Calu3 (cell line): ENCODE data around the gene ARIH2. TPM values are rescaled to one million over a fixed set of nuclear protein-coding genes. Genes with fewer than 3 reads are reported as not detected.

Experiments
- BruUV-seq: library from RNA; stranded (reverse); fragments of 400-500 nt; replicated peaks from 2 replicates; lab custom pipeline; 2021; lab: Mats Ljungman, UMichigan
- CTCF ChIA-PET: fragments of 300-600 bp; sonication (Branson Sonifier 250); formaldehyde crosslinking; loops from one replicate; lab custom pipeline; 2022; ENCODE audit warnings: antibody characterized with exemption; lab: Charles Lee
- DNase-seq: peaks from one replicate; pipeline ENCODE4 v3.0.0; 2022
- H3K27ac Mint-ChIP-seq: one replicate; pipeline ENCODE4 v1.8.0; 2022; ENCODE audit warnings: mixed read lengths; ENCODE audit not compliant: unreplicated experiment
- H3K27me3 Mint-ChIP-seq: one replicate; pipeline ENCODE4 v1.8.0; 2022; ENCODE audit warnings: mixed read lengths; ENCODE audit not compliant: unreplicated experiment
- H3K36me3 Mint-ChIP-seq: one replicate; pipeline ENCODE4 v1.8.0; 2022; ENCODE audit warnings: mild to moderate bottlenecking, moderate library complexity, mixed read lengths; ENCODE audit not compliant: insufficient read depth, unreplicated experiment
- H3K4me1 Mint-ChIP-seq: one replicate; pipeline ENCODE4 v1.8.0; 2022; ENCODE audit warnings: mild to moderate bottlenecking, low read depth, mixed read lengths; ENCODE audit not compliant: unreplicated experiment
- H3K4me3 Mint-ChIP-seq: one replicate; pipeline ENCODE4 v1.8.0; 2022; ENCODE audit warnings: mild to moderate bottlenecking, low read depth, moderate library complexity, mixed read lengths; ENCODE audit not compliant: unreplicated experiment
- H3K9me3 Mint-ChIP-seq: one replicate; pipeline ENCODE4 v1.8.0; 2022; ENCODE audit warnings: low read depth, mixed read lengths; ENCODE audit not compliant: unreplicated experiment
- CTCF ChIP-seq: fragments of 200-600 bp; IDR thresholded peaks from one replicate; pipeline ENCODE4 v1.8.0; 2022; ENCODE audit warnings: antibody characterized with exemption; ENCODE audit not compliant: unreplicated experiment
- intact Hi-C: fragments of 100-400 bp; cut with micrococcal nuclease; formaldehyde crosslinking; loops from one replicate; pipeline ENCODE4 v1.10.0; 2022; ENCODE audit not compliant: unreplicated experiment
- total RNA-seq: library from RNA; stranded (reverse); gene quantifications from 2 replicates; pipeline ENCODE4 v1.2.3, GENCODE V29; 2022

Gene ARIH2
- total RNA-seq, 1 experiment from 2014 or later, result 109 TPM

- no TSS peak for BruUV-seq
- intact Hi-C loops, result no loop called here
- H3K36me3 Mint-ChIP-seq, result peaks cover 21% of the 10 kb centered on the region
These were observed 43.7 kb downstream of the ARIH2 start for GRCh38 chr3:48962340-48962739.

GRCh38 chr3:48962939-48963338 lies 44.3 kb downstream of the ARIH2 start:
- no peak overlapping the region for H3K27ac Mint-ChIP-seq
- DNase-seq, result no peak
- intact Hi-C loops, result no loop called here
- H3K9me3 Mint-ChIP-seq, result no peaks in the 10 kb centered on the region
- peaks cover 24% of the 10 kb centered on the region for H3K36me3 Mint-ChIP-seq
- CTCF ChIA-PET, result no interaction called here
- BruUV-seq, result no TSS peak
- no peaks in the 10 kb centered on the region for H3K27me3 Mint-ChIP-seq
- H3K4me1 Mint-ChIP-seq, result no peaks in the 10 kb centered on the region
- no peak overlapping the region for H3K4me3 Mint-ChIP-seq
- TF ChIP-seq CTCF, result no peak

More at GRCh38 chr3:48962340-48962739, 43.7 kb downstream of the ARIH2 start:
- Mint-ChIP-seq H3K27me3 (no peaks in the 10 kb centered on the region), H3K4me1 (no peaks in the 10 kb centered on the region), H3K9me3 (no peaks in the 10 kb centered on the region), H3K4me3 (no peak overlapping the region), H3K27ac (no peak overlapping the region)
- no peak for DNase-seq
- TF ChIP-seq CTCF, result no peak
- CTCF ChIA-PET, result no interaction called here

GRCh38 chr3:48963591-48963990 lies 44.9 kb downstream of the ARIH2 start:
- Mint-ChIP-seq H3K27ac (no peak overlapping the region), H3K4me3 (no peak overlapping the region), H3K9me3 (no peaks in the 10 kb centered on the region), H3K27me3 (no peaks in the 10 kb centered on the region), H3K4me1 (no peaks in the 10 kb centered on the region), H3K36me3 (peaks cover 25% of the 10 kb centered on the region)
- intact Hi-C loops, result no loop called here
- no TSS peak for BruUV-seq
- CTCF ChIA-PET, result no interaction called here
- TF ChIP-seq CTCF, result no peak
- DNase-seq, result no peak

- BruUV-seq, result no TSS peak
- no peak overlapping the region for H3K4me3 Mint-ChIP-seq
- no peak overlapping the region for H3K27ac Mint-ChIP-seq
- no peaks in the 10 kb centered on the region for H3K9me3 Mint-ChIP-seq
- intact Hi-C loops, result no loop called here
- no peak for TF ChIP-seq CTCF
- no peaks in the 10 kb centered on the region for H3K4me1 Mint-ChIP-seq
- no peaks in the 10 kb centered on the region for H3K27me3 Mint-ChIP-seq
- DNase-seq, result no peak
- CTCF ChIA-PET, result no interaction called here
- peaks cover 44% of the 10 kb centered on the region for H3K36me3 Mint-ChIP-seq
These were observed 47.7 kb downstream of the ARIH2 start for GRCh38 chr3:48966367-48966766.
